AG20443 (cell line): Measurements from ENCODE around the gene GMDS.
A peak's percentile ranks its signal among the peaks of the same experiment; 100 is the strongest.

Source experiments
- DNase-seq: peaks from one replicate; pipeline ENCODE4 v3.0.0; 2012; ENCODE audit warnings: low spot score, mixed read lengths

GMDS gene

DNA sequence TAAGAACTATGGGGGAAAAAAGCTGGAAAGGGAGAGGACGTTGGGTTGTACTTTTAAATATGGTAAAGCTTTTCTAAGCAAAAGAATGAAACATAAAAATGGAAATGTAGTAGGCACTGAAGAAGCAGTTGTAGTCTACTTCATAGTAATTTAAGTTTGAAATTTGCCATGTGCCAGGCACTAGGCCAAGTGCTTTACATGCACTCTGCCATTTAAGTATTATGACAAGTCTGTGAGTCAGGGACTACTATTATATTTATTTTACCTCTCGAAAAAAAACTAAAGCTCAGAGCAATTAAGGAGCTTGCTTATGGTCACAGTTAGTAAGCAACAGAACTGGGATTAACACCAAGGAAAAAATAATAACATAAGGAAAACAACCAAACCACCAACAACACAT is 257.8 kb downstream of the GMDS start:
- DNase-seq: no peak

- no peak for DNase-seq
These were observed 258.8 kb downstream of the GMDS start for GRCh38 chr6:1986454-1987243.

DNA sequence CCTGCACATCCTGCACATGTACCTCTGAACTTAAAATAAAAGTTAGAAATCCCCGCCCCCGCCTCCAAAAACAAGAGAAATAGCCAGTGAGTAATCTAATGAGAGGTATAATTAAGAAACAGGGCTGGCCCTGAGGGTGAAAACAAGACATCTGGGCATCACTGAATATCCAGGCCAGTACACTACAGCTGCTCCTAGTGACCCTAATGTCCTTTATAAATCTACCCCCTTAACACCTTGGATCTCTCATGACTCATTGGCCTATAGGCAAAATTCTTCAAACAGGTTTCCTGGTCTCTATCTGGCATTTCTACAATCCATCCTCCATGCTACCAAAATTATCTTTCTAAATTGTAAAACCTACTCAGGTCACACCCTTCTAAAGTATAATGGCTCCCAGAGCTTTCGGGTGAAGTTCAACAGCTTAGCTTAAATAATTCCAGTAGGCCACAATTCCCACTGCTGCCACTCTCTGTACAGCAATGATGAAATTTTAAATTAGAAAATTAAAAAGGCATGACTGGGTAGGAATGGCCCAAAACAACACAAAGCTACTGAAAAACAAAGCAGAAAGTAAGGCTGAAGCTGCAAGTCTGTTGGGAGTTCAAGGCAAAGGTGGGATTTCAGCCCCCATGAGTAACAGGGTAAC is 260.9 kb downstream of the GMDS start:
- no peak for DNase-seq

GRCh38 chr6:1983850-1984249 is 261.6 kb downstream of the GMDS start:
- no peak for DNase-seq

GRCh38 chr6:1972962-1973361 is 272.4 kb downstream of the GMDS start:
- DNase-seq: no peak

GRCh38 chr6:1971612-1972011 is 273.8 kb downstream of the GMDS start:
- no peak for DNase-seq

DNA sequence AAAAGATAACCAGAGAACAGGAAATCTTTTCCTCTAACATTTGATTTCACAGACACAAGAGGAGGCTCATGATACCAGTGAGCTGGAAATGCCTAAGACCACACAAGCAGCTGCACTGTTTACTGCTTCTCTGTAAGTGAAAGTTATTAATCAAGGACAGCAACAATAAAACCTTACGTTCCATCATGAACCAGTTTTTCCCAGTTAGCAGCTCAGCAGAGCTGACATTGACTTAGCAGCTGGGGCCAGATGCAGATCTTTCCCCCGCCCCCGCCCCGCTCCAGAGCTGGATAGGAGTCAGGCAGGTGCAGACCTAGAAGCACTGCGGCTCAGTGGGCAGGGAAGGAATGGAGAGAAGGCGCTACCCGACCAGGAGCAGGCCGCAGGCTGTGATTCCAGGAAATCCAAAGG is 275.2 kb downstream of the GMDS start:
- no peak for DNase-seq

- no peak for DNase-seq
These were observed 278.7 kb downstream of the GMDS start for GRCh38 chr6:1966713-1967112.

- no peak for DNase-seq
These were observed 279.7 kb downstream of the GMDS start for GRCh38 chr6:1965596-1966224.

- no peak for DNase-seq
These were observed 281.8 kb downstream of the GMDS start for GRCh38 chr6:1963596-1963995.

GRCh38 chr6:1962201-1962600 is 283.2 kb downstream of the GMDS start:
- DNase-seq: no peak

DNA sequence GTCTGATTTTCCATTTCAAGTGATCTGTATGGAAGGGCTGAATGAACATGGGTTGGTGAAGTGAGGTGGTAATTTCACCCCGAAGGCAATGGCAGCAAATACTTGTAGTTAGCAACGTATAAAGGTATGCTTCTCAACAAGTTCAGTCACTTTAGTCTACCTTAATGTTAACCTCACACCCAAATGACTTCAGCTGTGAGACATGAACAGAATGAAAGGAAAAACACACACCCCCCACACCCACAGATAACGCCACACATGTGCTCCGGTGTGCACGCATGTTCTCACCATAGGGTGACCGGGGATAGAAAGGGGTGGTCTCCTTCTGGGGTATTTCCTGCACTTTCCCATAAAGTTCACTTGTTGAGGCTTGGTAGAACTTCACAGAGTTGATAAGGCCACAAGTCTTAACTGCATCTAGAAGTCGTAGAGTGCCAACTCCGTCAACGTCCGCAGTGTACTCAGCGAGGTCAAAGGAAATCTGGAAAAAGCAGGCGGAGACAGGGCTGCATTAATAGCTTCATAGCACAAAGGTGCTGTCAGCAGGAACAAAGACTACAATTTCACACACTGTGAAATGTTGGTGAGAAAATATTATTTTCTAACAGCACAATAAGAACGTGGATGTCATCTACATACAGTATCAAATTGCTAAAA is 284.8 kb downstream of the GMDS start:
- no peak for DNase-seq

- DNase-seq: no peak
These were observed 287.1 kb downstream of the GMDS start for GRCh38 chr6:1958257-1958656.

GRCh38 chr6:1957746-1958145 is 287.7 kb downstream of the GMDS start:
- no peak for DNase-seq

DNA sequence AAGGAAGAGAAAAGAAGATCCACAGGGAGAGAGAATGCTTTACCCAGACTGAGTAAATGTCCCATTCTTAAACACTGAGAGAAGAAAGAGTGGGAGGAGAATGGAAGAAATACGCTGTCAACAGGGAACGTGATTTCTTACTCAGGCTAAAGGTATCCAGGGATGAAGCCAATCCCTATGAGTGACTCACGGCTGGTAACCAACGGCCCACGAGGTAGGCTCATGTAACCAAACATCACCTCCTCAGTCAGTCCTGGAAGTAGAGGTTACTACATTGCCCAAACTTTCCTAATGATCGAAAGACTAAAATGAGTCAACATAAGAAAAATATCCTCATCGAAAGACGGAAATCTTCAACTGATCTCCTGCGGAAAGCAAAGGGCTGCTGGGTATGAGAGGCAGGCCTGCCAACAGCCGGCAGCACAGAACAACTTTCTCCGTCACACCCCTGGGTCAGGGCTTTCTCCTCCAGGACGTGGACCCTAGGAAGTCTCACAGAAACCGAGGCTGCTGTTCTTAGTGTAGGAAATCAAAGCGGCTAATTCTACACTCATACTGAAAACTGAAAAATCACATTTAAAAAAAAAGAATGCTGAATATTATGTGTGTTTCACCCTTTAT is 292.6 kb downstream of the GMDS start:
- peak; percentile 71 for DNase-seq

DNA sequence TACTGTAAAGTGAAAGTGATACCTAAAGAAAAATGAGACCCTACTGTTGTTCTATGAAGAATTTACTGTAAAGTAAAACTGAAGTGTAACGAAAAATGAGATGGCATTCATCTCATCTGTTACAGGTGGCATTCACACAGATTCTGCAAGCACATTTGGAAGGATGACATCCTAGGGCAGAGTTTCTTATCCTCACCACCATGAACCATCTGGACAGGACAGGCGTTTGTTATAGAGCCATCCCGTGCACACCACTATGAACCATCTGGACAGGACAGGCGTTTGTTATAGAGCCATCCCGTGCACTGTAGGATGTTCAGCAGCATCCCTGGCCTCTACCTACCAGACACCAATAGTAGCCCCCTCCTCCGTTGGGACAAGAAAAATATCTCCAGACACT is 294.8 kb downstream of the GMDS start:
- no peak for DNase-seq

DNA sequence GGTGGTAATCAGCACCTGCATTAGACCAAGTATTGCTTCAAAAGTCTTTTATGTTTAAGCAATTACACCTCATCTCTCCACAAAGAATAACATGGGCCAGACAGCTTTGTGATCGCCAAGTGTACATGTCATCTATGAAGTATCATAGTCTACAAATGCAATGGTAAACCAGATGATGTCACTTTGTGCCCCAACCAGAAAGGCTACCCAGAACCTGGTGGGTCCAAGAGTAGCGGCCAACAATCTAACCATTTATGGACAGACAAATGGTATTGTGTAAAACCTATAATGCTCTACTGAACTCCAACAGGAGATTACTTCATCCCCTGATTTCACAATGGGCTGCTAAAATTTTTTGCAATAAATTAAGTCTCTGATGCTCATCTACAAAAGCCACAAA is 295.9 kb downstream of the GMDS start:
- no peak for DNase-seq

DNA sequence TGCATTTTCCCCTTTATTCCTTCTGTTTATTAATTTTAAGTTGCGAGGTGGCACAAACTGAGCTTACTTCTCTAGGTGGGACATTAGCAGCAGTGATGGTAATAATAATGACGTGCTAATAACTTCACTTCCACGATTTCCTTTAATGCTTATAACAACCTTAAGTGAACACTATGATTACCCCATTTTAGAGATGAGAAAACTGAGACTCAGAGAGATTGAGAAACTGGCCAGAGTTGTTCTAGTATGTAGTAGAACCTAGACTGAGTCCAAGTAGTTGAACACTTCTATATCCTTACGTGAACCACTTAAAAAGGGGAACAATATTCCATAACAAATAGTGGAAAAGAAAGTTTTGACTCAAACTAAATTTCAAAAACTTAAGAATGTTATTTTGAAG is 297.5 kb downstream of the GMDS start:
- DNase-seq: no peak

DNA sequence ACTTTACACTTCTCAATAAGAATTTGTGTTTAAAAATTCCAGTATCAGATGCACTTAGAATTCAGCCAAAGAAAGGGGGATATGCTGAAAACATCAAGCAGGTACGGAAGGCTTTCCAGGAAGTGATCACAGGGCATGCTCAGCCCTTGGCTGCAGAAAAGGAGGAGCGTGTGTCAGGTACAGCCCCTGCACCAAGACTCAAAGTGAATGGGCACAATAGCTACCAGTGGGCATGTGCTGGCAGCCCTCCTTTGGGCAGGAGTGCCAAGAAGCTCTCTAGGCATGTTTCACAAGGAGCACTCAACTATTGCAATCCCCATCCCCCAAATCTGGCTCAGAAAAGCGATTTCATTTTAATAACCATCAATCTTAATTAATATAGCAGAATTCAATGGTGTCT is 298.8 kb downstream of the GMDS start:
- no peak for DNase-seq

- DNase-seq: no peak
These were observed 300.1 kb downstream of the GMDS start for GRCh38 chr6:1945235-1945832.

GRCh38 chr6:1942834-1943233 is 302.6 kb downstream of the GMDS start:
- DNase-seq: no peak

DNA sequence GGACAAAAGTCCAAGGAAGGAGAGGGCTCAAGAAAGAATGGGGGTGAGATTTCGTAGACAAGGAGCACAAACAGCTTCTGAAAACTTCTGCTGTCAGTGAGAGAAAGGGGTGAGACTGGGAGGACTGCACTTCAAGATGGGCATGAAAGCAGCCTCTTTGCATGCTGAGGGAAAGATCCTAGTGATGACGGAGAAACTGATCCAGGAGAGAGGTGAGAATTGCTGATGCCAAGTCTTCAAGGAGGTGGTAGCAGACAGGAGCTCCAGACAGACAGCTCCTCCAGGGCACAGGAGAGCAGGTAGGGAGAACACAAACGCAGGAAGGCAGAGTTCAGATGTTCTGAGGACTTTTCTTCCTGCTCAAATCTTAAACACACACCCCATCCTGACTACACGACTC is 303.9 kb downstream of the GMDS start:
- no peak for DNase-seq
